Jurkat, Clone E6-1 (cell line): ENCODE results near the gene SFXN5.
A peak's percentile ranks its signal among the peaks of the same experiment; 100 is the strongest.

Experiments used
- DNase-seq: peaks from one replicate; pipeline ENCODE4 v3.0.0-alpha.2; 2011; ENCODE audit warnings: low read depth, low spot score
- H3K4me3 ChIP-seq: 2 replicates; pipeline ENCODE4 v1.5.1; 2011; ENCODE audit warnings: mild to moderate bottlenecking, low read length, control low read depth, moderate library complexity

Gene SFXN5

DNA sequence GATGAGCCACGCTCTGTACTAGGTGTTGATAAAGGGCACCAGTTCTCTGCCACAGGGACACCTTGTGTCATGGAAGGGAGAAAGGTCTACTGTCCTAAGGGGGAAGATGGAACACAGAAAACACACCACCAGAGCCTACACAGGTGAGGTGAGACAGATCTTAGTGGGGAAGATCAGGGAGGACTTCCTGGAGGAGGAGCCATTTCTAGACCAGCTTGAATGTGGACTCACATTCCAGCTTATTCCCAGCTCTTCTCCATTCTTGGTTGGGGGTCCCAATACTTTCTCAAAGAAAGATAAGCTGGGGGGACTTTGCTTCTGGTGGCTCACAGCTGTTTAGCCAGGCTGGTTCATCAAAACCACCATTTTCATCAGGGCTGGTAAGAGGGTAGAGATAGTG, 118.0 kb downstream of the SFXN5 start:
- DNase-seq = no peak
- peak overlapping the region; percentile 48 for H3K4me3 ChIP-seq

- no peak for DNase-seq
- H3K4me3 ChIP-seq = no peak overlapping the region
Observed at GRCh38 chr2:72952961-72953360, 118.6 kb downstream of the SFXN5 start.

DNA sequence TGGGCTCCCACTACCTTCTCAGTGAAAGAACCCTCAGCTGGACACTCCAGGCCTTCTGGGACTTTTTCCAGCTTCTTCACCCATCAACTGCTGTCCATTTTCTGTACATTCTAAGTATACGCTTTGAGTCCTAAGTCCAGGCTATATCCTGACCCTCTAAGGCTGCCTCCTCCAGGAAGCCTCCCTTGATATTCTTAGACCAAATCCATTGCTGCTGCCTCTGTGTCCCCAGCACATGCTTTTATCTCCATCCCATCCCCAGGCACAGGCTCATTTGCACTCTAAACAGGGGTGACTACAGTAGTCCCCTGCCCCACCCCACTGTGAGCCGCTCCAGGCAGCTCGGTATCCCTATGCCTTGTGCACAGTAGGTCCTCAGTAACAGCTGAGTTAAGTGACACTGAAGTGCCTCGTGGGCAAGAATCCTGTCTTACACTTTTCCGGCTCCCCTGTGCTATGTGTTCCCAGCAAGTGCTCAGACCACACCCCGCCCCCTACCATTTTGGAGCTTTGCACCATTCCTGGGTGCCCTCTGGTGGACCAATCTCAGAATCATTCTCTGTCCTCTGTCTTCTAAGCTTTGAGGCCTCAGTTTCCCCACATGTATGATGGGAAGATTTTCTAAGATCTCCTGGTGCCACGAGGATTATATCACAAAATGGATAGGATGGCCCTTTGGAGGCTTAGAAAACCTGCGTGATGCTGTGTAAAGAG, 119.2 kb downstream of the SFXN5 start:
- DNase-seq = no peak
- no peak overlapping the region for H3K4me3 ChIP-seq

DNA sequence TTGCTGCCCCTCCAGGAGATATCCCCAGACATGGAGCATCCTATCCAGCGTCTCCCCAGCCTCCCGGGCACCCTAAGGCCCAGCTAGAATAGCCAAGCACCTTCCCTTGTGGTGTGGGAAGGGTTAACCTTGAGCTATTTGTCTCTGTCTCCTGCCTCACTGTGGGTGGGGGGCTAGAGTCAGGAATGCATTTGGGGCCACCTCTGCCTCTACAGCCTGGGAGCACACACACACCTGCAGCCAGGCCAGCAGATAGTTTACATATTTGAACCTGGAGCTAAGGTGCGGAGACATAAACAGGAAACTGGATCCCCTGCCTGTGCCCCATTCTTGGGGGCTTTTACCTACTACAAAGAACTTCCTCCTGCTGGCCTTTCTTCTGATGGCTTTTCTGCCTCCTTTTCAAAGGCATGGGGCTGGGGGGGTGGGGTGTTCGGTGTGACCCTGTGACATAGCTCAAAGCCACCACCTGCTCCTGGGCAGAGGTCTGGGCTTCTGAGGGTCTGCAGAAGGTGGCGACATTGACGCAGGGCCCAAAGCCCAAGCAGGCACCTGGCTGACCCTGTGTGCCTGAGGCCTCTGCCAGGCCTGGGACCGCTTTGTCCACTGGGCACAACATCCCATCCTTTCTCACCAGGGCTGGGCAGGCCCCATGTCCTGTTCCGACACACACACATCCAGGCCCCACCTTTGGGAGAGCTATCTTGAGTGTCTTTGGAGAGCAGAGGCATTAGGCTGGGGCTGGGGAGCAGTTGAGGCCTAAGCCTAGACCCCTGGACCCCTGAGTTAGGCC, 120.0 kb downstream of the SFXN5 start:
- no peak overlapping the region for H3K4me3 ChIP-seq

GRCh38 chr2:72950558-72951255, 120.8 kb downstream of the SFXN5 start:
- H3K4me3 ChIP-seq = no peak overlapping the region
- DNase-seq = no peak

More for the DNA sequence above, 120.0 kb downstream of the SFXN5 start:
- no peak for DNase-seq

DNA sequence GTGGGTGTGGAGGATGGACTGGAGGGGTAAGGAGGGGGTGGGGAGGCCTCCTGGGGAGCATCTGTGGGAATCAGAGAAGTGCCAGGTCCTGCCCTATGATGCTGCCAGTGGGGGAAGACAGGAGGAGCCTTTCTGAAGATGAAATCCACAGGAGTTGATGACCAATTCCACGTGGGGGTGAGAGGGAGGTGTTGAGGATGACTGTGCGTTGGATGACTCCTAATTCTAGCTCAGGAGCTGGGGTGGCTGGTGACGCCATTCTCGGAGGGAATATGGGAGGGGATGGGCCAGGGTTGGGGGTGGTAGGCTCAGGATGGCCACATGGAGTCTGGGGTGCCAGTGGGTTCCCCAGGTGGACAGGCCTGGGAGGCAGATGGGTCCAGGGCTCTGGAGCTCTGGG, 121.9 kb downstream of the SFXN5 start:
- DNase-seq = no peak
- no peak overlapping the region for H3K4me3 ChIP-seq

- H3K4me3 ChIP-seq = no peak overlapping the region
- no peak for DNase-seq
Observed at GRCh38 chr2:72949045-72949444, 122.5 kb downstream of the SFXN5 start.

DNA sequence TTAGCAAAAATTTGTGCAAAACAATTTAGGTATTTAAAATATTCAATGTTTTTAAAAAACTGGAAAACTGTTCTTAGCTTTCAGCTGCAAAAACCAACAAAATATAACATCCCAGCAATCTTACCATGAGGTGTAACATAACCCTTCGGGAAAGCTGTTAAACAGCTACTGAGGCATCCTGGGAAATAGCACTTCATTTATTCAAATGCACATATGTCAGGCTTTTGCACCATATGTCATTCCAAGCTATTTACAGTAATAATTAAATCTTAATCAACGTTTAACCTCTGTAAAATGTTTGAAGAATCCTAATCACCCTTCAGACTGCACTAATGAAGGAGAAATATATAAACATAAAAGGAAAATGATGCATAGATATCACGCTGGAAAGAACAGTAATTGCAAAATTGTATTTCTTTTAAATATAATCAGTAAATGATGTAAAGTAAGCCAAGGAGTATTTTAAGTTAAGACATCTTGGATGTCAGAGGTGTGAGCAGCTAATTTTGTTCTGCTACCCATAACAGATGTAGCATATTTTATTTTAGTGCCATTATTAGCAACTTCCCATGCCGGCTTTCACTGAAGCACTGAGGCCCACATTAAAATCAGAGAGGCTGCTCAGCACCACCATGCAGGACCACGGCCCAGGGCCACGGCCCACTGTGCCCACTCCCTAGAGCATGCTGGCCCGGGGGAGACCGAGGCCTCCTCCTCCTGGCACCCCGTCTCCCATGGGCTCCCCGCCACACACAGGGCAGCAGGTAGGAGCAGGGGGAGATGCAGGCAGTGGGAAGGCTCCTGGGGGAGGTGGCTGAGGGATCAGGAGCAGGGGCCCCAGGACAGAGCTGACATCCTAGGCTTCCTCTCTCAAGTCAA, 123.3 kb downstream of the SFXN5 start:
- no peak for DNase-seq
- H3K4me3 ChIP-seq = no peak overlapping the region

DNA sequence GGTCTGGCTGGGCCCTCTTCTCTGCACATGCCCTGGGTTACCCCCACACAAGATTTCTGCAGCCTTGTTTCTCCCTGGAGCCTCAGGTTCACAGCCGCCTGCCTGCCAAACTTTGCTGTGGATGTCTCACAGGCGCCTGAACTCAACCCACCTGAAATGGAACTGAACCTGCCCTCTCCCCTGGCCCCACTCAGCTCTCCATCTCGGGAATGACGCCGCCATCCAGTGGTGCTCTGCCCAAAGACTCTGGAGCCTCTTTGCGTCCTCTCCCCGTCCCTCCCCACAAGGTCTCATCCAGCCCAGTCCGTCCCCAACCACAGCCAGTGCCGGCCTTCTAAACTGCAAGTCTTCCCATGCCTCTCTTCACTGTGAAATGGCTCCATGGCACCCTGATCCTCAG, 125.0 kb downstream of the SFXN5 start:
- no peak for DNase-seq
- no peak overlapping the region for H3K4me3 ChIP-seq

DNA sequence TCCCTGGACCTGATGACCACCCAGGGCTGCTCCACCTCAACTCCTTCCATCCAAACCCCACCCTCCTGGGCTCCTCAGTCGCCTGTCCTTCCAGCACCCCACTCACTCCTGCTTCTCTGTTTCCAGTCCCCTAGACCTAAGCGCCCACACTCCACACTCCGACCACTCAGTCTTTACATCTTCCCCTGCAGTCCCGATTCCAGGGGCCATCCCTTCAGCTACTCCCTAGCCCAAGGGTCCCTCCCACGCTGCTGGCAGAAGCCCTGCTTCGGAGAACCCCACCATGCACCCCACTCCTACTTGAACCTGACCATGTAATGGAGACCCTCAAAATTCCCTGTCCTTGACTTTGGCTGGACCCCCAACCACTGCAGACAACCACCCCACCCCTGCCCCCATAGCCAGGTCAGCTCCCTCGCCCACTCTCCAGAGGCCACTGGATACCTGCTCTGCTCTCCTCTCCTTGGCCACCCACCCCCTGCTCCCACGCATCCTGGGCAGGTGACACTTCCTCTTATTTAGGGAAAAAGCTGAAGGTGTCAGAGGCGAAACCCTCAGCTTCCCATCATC, 126.0 kb downstream of the SFXN5 start:
- DNase-seq = no peak

DNA sequence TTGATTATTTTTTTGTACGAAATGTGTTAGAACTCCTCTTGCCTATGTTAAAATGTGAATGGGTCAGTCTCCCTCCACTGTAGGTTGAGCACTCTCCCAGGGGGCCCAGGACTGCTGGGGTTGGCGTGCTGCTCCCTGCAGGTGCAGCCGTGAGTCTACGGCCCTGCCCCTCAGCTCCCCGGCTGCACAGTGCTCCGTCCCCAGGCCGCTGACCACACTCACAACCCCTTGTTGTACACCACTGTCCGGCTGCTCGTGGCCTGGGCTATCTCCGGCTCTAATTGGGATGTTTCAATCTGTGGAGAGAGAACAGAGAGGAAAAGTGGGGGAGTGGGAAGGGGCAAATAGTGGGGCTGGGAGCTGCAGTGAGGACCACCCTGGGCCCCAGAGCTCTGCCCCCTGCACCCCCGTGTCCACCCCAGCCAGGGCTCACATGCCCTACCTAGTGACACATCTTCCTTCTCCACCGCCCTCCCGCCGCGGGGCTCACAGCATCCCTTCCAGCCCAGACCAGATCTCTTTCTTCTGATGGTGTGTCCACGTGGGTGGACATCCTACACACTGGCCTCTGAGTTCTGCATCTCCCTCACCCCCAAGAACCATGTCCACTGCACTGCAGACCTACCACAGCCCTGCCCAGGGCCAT, 126.6 kb downstream of the SFXN5 start:
- H3K4me3 ChIP-seq = no peak overlapping the region
- DNase-seq = no peak

More for the DNA sequence above, 126.0 kb downstream of the SFXN5 start:
- H3K4me3 ChIP-seq = no peak overlapping the region

- no peak overlapping the region for H3K4me3 ChIP-seq
- DNase-seq = no peak
Observed at GRCh38 chr2:72943540-72944395, 127.7 kb downstream of the SFXN5 start.

GRCh38 chr2:72942881-72943418, 128.6 kb downstream of the SFXN5 start:
- H3K4me3 ChIP-seq = no peak overlapping the region
- no peak for DNase-seq

DNA sequence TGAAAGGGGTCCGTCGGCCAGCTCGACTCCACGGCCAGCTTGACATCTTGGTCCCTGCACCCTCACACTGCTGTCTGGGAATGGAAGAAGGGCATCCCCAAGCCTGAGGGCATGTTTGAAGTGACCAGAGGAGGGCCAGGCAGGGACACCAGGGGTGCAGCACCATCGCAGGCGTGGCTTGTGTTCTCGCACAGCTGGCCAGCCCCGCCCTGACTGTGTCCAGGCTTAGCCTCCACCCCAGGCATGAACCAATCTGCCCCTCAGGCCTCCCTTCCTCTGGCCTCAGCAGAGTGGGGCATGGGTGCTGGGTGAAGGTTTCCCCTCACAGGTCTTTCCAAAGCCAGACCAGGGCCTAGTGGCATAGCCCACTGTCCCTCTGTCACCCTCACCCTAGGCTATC, 129.2 kb downstream of the SFXN5 start:
- no peak for DNase-seq
- no peak overlapping the region for H3K4me3 ChIP-seq

DNA sequence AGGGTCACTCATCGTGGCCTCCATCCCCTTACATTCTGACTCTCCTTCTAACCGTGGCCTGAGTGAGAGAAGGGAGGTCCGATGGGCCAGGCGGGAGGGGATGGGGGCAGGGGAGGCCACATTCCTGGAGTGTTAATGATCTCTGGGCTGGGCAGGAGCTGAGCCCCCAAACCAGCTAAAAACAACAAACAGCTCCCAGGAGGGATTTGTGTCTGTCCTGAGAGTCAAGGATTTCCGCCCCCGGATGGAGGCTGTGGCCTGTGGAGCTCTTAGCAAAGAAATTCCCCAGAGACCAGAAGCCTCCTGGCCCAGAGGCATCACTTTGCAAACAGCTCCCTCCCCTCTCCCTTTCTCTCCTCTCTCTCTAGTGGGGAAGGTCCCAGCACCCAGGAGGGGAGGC, 130.7 kb downstream of the SFXN5 start:
- DNase-seq = no peak
- H3K4me3 ChIP-seq = no peak overlapping the region

- DNase-seq = no peak
- no peak overlapping the region for H3K4me3 ChIP-seq
Observed at GRCh38 chr2:72940361-72940760, 131.2 kb downstream of the SFXN5 start.

DNA sequence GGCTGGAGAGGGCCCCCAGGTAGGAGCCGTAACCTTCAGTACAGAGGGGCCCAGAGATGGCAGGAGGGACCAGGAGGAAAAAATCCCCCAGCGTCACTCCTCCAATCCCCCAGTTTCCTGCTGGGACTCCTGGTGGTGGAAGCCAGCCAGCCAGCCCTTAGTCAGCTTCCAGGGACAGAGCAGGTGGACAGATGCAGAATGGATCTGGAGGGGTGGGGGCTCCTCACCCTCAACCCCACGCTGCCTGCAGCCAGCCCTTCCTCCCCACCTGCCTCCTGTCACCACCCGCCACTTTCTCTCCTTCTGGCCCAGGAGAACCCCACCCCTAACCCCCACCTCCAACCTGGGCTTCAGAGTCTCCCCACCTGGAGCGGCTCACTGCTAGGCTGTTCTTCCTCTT, 133.1 kb downstream of the SFXN5 start:
- no peak overlapping the region for H3K4me3 ChIP-seq
- DNase-seq = no peak
